ENCODE results near the gene RIPPLY3. TPM values are rescaled to one million over a fixed set of nuclear protein-coding genes. Genes with fewer than 3 reads are reported as not detected.

Gene RIPPLY3
- total and polyA plus RNA-seq, 9 donors = not detected

DNA sequence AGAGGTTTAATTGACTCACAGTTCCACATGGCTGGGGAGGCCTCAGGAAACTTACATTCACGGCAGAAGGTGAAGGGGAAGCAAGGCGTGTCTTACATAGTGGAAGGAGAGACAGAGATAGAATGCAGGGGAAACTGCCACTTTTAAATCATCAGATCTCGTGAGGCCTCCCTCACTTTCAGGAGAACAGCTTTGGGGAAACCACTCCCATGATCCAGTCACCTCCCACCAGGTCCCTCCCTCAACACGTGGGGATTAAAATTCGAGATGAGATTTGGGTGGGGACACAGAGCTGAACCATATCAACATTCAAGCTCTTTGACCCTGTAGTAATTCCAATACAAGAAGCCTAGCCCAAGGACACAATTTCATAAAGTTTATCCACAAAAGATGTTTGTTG is 52.7 kb downstream of the RIPPLY3 start:
- 55 to 64% (median 62%) methylated on average over 5 of the region's 5 CpGs for WGBS, 3 donors
- Histone ChIP-seq H3K27me3 (no peaks in the 10 kb centered on the region), H3K27ac (no peak overlapping the region), H3K36me3 (no peaks in the 10 kb centered on the region), H3K4me1 (ENCODE audit: insufficient read depth) (peaks cover 7% of the 10 kb centered on the region), H3K9me3 (no peaks in the 10 kb centered on the region), H3K4me3 (no peak overlapping the region)
- intact Hi-C loops (cut with DNase I) = no loop called here
- no peak for DNase-seq
- TF ChIP-seq EP300 (IDR thresholded peaks at IDR 0.05) = no peak

DNA sequence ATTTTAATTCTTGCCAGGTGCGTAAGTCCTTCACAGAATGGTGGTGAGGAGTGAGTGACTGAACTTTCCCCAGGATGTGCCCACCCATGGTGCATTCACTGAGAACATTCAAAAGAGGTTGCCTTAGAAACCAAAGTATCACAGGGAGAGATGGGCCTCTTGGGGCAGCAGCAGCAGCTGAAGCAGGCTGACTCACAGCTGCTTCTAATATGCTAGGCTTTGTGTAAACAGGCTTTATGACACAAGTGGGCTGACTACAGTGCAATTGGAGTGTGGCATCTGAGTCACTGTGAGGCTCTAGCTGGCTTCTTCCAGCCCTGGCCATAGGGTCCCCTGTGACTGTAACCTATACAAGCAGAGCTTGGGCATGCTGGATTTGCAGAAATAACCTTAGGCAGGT is 53.8 kb downstream of the RIPPLY3 start:
- H3K27me3 ChIP-seq = no peaks in the 10 kb centered on the region
- H3K4me3 ChIP-seq = no peak overlapping the region
- H3K27ac ChIP-seq = no peak overlapping the region
- 64 to 82% (median 67%) methylated on average over 1 of the region's 1 CpG for WGBS, 3 donors
- peaks cover 7% of the 10 kb centered on the region for H3K4me1 ChIP-seq (ENCODE audit: insufficient read depth)
- no peaks in the 10 kb centered on the region for H3K9me3 ChIP-seq
- TF ChIP-seq POLR2A (IDR thresholded peaks at IDR 0.05) (no peak), EP300 (IDR thresholded peaks at IDR 0.05) (no peak)
- TF ChIP-seq, protein P1, sequence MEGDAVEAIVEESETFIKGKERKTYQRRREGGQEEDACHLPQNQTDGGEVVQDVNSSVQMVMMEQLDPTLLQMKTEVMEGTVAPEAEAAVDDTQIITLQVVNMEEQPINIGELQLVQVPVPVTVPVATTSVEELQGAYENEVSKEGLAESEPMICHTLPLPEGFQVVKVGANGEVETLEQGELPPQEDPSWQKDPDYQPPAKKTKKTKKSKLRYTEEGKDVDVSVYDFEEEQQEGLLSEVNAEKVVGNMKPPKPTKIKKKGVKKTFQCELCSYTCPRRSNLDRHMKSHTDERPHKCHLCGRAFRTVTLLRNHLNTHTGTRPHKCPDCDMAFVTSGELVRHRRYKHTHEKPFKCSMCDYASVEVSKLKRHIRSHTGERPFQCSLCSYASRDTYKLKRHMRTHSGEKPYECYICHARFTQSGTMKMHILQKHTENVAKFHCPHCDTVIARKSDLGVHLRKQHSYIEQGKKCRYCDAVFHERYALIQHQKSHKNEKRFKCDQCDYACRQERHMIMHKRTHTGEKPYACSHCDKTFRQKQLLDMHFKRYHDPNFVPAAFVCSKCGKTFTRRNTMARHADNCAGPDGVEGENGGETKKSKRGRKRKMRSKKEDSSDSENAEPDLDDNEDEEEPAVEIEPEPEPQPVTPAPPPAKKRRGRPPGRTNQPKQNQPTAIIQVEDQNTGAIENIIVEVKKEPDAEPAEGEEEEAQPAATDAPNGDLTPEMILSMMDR (IDR thresholded peaks at IDR 0.05) = no peak
- H3K36me3 ChIP-seq = no peaks in the 10 kb centered on the region
- DNase-seq = peak in 2 of 5 donors; percentile 22 to 29
- intact Hi-C loops (cut with DNase I) = no loop called here

DNA sequence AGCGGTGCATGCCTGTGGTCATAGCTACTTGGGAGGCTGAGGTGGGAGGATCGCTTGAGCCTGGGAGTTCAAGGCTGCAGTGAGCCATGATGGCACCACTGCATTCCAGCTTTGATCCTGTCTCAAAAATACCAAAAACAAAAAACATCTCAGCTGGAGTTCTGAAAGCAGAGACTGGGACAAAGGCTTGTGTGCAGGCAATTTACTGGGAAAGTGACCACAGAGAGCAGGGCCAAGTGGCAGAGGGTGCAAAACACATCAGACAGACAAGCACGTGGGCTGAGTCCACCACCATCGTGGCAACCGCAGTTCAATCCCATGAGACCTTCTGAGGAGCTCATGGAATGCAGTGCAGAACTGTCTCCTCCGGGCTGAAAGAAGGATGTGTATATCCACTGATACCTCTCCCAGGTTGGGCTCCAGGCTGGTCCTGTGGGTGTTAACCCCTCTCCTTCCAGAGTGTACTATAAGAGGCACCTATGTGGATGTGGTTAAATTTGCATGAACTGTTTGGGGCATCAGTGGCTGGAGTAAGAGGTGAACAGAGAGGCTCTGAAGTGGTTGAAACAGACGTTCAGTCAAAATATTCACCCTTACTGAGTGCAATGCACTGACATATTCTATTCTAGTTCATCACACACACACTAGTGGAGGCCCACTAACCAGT is 55.6 kb downstream of the RIPPLY3 start:
- Histone ChIP-seq H3K4me1 (ENCODE audit: insufficient read depth) (peaks cover 7% of the 10 kb centered on the region), H3K27ac (no peak overlapping the region), H3K9me3 (no peaks in the 10 kb centered on the region), H3K27me3 (no peaks in the 10 kb centered on the region), H3K4me3 (no peak overlapping the region), H3K36me3 (no peaks in the 10 kb centered on the region)
- peak in 1 of 5 donors; percentile 23 for DNase-seq
- 3 to 44% (median 8%) methylated on average over 7 of the region's 7 CpGs for WGBS, 3 donors
- TF ChIP-seq POLR2A (IDR thresholded peaks at IDR 0.05) = no peak
- TF ChIP-seq EP300 (IDR thresholded peaks at IDR 0.05) = no peak
- TF ChIP-seq, protein P1 (IDR thresholded peaks at IDR 0.05) = no peak
- intact Hi-C loops (cut with DNase I) = no loop called here

DNA sequence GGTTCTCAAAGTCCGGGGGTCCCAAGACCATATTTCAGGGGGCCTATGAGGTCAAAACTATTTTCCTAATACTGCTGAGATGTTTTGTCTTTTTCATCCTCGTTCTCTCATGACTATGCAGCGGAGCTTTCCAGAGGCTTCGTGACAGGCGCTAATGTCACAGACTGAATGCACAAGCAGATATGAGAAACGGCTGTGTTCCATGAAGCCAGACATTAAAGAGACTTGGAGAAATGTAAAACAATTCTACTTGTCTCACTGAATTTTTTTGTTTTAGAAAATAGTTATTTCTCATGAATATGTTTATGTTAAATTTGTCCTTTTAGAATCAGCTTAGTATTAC is 56.1 kb downstream of the RIPPLY3 start:
- no peaks in the 10 kb centered on the region for H3K9me3 ChIP-seq
- 28 to 45% (median 32%) methylated on average over 6 of the region's 6 CpGs for WGBS, 3 donors
- no peaks in the 10 kb centered on the region for H3K36me3 ChIP-seq
- intact Hi-C loops (cut with DNase I) = no loop called here
- TF ChIP-seq POLR2A (IDR thresholded peaks at IDR 0.05) = no peak
- TF ChIP-seq, protein P1 (IDR thresholded peaks at IDR 0.05) = no peak
- no peak for TF ChIP-seq EP300 (IDR thresholded peaks at IDR 0.05)
- no peak overlapping the region for H3K27ac ChIP-seq
- no peak overlapping the region for H3K4me3 ChIP-seq
- peaks cover 7% of the 10 kb centered on the region for H3K4me1 ChIP-seq (ENCODE audit: insufficient read depth)
- DNase-seq = no peak
- H3K27me3 ChIP-seq = no peaks in the 10 kb centered on the region

DNA sequence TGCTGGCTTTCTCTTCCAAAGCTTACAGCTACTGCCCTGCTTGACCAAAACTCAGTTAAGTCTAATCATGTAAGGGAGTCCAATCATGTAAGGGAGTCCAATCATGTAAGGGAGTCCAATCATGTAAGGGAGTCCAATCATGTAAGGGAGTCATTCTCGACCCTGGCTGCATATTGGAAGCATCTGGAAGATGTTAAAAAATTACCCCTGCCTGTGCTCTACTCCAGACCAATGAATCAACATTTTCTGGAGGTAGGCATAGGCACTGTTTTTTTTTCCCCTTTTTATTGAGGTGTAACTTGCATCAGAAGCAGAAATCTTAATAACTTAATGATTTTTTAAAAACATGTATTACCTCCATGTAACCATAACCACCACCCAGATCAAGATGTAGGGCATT is 56.9 kb downstream of the RIPPLY3 start:
- H3K9me3 ChIP-seq = no peaks in the 10 kb centered on the region
- no peak for DNase-seq

More for the DNA sequence above, 56.9 kb downstream of the RIPPLY3 start:
- Histone ChIP-seq H3K4me3 (no peak overlapping the region), H3K27ac (no peak overlapping the region), H3K36me3 (no peaks in the 10 kb centered on the region), H3K4me1 (ENCODE audit: insufficient read depth) (peaks cover 7% of the 10 kb centered on the region), H3K27me3 (no peaks in the 10 kb centered on the region)
- TF ChIP-seq, protein P1 (IDR thresholded peaks at IDR 0.05) = no peak
- TF ChIP-seq EP300 (IDR thresholded peaks at IDR 0.05) = no peak
- TF ChIP-seq POLR2A (IDR thresholded peaks at IDR 0.05) = no peak
- intact Hi-C loops (cut with DNase I) = no loop called here
- 21 to 36% (median 23%) methylated on average over 1 of the region's 1 CpG for WGBS, 3 donors
